ENCODE measurements around the gene FANCG.

Gene FANCG

GRCh38 chr9:35079426-35080341 lies at the start of gene FANCG:
FANCG (minus strand) TSS chr9:35079942; CDS start chr9:35079524, 418 bp downstream.
- peak; percentile 82 to 85 for DNase-seq

GRCh38 chr9:35116898-35117551 lies 37.3 kb upstream of the FANCG start:
- DNase-seq: peak; percentile 92

- no peak for DNase-seq
These were observed 36.8 kb upstream of the FANCG start for GRCh38 chr9:35116539-35116897.

GRCh38 chr9:35115680-35116538 lies 36.2 kb upstream of the FANCG start, which contains the start of gene ATOSB:
ATOSB (minus strand) TSS chr9:35115862; CDS start chr9:35108274, 7,588 bp downstream.
- peak; percentile 94 to 95 for DNase-seq

GRCh38 chr9:35114840-35115628 lies 35.3 kb upstream of the FANCG start:
- DNase-seq: peak; percentile 53 to 54

GRCh38 chr9:35114113-35114839 lies 34.5 kb upstream of the FANCG start:
- peak; percentile 89 to 90 for DNase-seq

- peak; percentile 14 to 74 for DNase-seq
These were observed 32.7 kb upstream of the FANCG start for GRCh38 chr9:35112257-35113020.

- peak; percentile 98 for DNase-seq
These were observed 31.5 kb upstream of the FANCG start for GRCh38 chr9:35111001-35111933.

- DNase-seq: no peak
These were observed 30.6 kb upstream of the FANCG start for GRCh38 chr9:35110327-35110761.

GRCh38 chr9:35108946-35109575 lies 29.3 kb upstream of the FANCG start:
- no peak for DNase-seq

- DNase-seq: no peak
These were observed 28.7 kb upstream of the FANCG start for GRCh38 chr9:35108461-35108860.

GRCh38 chr9:35107297-35108290 lies 27.9 kb upstream of the FANCG start:
- DNase-seq: no peak

GRCh38 chr9:35106343-35106730 lies 26.6 kb upstream of the FANCG start:
- DNase-seq: no peak

- DNase-seq: no peak
These were observed 26.0 kb upstream of the FANCG start for GRCh38 chr9:35105571-35106342.

- no peak for DNase-seq
These were observed 25.4 kb upstream of the FANCG start for GRCh38 chr9:35105126-35105525.

GRCh38 chr9:35104586-35104985 lies 24.8 kb upstream of the FANCG start:
- DNase-seq: no peak

GRCh38 chr9:35103660-35104191 lies 24.0 kb upstream of the FANCG start:
- no peak for DNase-seq

Data from CD4-positive, alpha-beta T cell treated with Interleukin-4 for 1 hour (primary cell).